Activated naive CD4-positive, alpha-beta T cell treated with anti-CD3 and anti-CD28 coated beads for 36 hours (primary cell): ENCODE data around the gene DNAJC2. TPM values are rescaled to one million over a fixed set of nuclear protein-coding genes. Genes with fewer than 3 reads are reported as not detected.
A peak's percentile ranks its signal among the peaks of the same experiment; 100 is the strongest.

ENCODE experiments used
- CTCF ChIA-PET: fragments of 350-600 bp; sonication (Branson Sonifier 250); formaldehyde crosslinking; loops from one replicate; lab custom pipeline; 2021; ENCODE audit warnings: antibody characterized with exemption; lab: Charles Lee
- DNase-seq: peaks from one replicate; pipeline ENCODE4 v3.0.0-alpha.2; 2020
- H3K27ac Mint-ChIP-seq: one replicate; pipeline ENCODE4 v1.8.0; 2021; ENCODE audit warnings: mild to moderate bottlenecking, mixed read lengths
- H3K27me3 Mint-ChIP-seq: one replicate; pipeline ENCODE4 v1.8.0; 2021; ENCODE audit warnings: low read depth, mixed read lengths
- H3K36me3 Mint-ChIP-seq: one replicate; pipeline ENCODE4 v1.8.0; 2021; ENCODE audit warnings: low read depth, mixed read lengths
- H3K4me1 Mint-ChIP-seq: one replicate; pipeline ENCODE4 v1.8.0; 2021; ENCODE audit warnings: low read depth, mixed read lengths
- H3K4me3 Mint-ChIP-seq: one replicate; pipeline ENCODE4 v1.8.0; 2021; ENCODE audit warnings: mild to moderate bottlenecking, moderate library complexity, mixed read lengths
- H3K9me3 Mint-ChIP-seq: one replicate; pipeline ENCODE4 v1.8.0; 2021; ENCODE audit warnings: mixed read lengths
- intact Hi-C: fragments of 100-400 bp; cut with micrococcal nuclease; formaldehyde crosslinking; loops from one replicate; pipeline ENCODE4 v1.15.1; 2023
- total RNA-seq, 2 experiments: library from RNA; stranded (reverse); gene quantifications; one replicate each; pipeline ENCODE4 v1.2.3, GENCODE V29; 2021

DNAJC2 gene
- total RNA-seq, 2 experiments from 2014 or later, result 39.8 to 42.1 TPM

DNA sequence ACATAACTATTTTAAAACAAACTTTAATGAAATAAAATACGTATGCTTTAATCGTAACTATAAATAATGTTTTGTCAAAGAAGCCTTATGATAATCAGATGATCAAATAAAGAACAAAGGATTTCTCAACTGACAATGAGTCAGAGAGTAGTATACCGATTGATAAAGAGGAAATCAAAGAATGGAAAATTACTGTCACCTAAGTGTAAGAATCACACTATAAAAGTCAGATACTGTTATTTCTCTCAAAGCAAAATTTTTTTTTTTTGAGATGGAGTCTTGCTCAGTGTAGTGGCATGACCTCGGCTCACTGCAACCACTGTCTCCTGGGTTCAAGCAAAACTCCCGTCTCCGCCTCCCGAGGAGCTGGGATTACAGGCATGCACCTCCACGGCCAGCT, 18.8 kb downstream of the DNAJC2 start:
- CTCF ChIA-PET, result no interaction called here
- no peak for DNase-seq
- Mint-ChIP-seq H3K9me3 (no peaks in the 10 kb centered on the region), H3K4me1 (peaks cover 27% of the 10 kb centered on the region), H3K36me3 (peaks cover 30% of the 10 kb centered on the region), H3K27ac (peak overlapping the region; percentile 94), H3K4me3 (no peak overlapping the region), H3K27me3 (no peaks in the 10 kb centered on the region)
- intact Hi-C loops, result loop anchor here (1.0 kb wide), 2 partner anchors 19 to 82 kb away; partner anchors contain the start of gene DNAJC2

DNA sequence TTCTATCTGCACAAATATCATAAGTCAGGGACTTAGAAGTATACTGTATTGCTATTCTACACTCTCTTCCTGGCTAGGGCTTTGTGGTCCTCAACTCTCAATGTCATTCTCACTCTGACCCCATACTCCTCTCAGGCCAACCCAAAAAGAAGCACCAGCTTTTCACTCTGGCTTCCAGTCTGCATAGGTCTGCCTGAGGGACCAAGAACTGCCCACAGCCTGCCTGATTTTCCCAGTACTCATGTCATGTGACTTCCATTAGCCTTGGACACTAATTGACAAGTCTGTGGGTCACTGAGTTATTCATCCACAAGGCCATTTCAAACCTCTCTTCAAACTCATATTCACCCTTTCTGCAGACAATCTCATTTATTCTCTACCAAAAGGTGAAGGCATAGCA, 27.6 kb downstream of the DNAJC2 start:
- CTCF ChIA-PET, result interaction anchor here (0.6 kb wide), 1 partner anchor 25 kb away, joined by 4 read pairs; no protein-coding TSS in a partner anchor
- DNase-seq, result no peak
- peaks cover 2% of the 10 kb centered on the region for H3K4me1 Mint-ChIP-seq
- peak overlapping the region; percentile 52 for H3K27ac Mint-ChIP-seq
- intact Hi-C loops, result no loop called here
- no peaks in the 10 kb centered on the region for H3K27me3 Mint-ChIP-seq
- H3K4me3 Mint-ChIP-seq, result no peak overlapping the region
- no peaks in the 10 kb centered on the region for H3K9me3 Mint-ChIP-seq
- peaks cover 48% of the 10 kb centered on the region for H3K36me3 Mint-ChIP-seq

DNA sequence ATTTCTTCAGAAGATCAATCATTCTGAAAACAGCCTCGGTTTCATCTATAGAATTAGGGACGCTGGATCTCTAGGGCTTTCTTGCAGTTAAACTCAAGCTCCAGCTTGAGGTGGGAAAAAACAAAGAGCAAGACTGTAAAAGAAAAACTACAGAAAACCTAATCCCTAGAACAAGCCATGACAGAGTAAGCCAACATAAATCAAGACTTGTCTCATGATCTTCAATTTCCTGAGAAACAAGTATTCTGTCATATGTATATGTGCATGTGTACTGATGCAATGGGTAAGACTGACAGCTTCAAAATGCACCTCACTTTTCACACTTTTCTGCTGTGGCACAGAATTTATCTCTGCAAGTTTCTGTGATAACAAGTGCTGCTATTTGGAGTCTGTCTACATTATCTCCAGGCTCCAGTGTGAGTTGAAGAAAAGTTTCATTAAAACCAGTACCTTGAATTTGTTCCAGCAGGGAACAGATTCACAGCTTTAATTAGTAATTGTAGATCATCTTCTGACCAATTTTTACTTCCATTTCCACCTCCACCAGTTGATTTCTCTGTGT, 28.1 kb downstream of the DNAJC2 start:
- H3K4me3 Mint-ChIP-seq, result no peak overlapping the region
- peaks cover 2% of the 10 kb centered on the region for H3K4me1 Mint-ChIP-seq
- peaks cover 47% of the 10 kb centered on the region for H3K36me3 Mint-ChIP-seq
- H3K27ac Mint-ChIP-seq, result peak overlapping the region; percentile 52
- no peaks in the 10 kb centered on the region for H3K27me3 Mint-ChIP-seq
- no peaks in the 10 kb centered on the region for H3K9me3 Mint-ChIP-seq
- DNase-seq, result no peak
- intact Hi-C loops, result no loop called here
- CTCF ChIA-PET, result no interaction called here

DNA sequence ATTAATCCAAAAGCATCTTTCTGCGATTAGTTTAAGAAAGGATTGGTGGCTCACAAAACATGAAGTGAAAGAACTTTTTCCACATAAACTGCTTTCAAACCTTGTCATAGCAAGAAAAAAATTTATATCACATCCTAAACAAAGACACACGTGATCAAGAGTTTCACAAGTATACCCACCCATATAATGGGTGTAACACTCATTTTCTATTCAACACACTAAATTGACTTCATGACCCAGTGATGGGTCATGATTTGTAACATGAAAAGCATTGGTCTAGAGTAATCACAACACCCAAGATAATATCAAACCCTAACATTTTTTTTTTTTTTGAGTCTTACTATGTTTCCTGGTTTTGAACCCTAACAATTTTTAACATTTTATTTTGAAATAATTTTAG, 29.7 kb downstream of the DNAJC2 start:
- peaks cover 2% of the 10 kb centered on the region for H3K4me1 Mint-ChIP-seq
- no peak overlapping the region for H3K4me3 Mint-ChIP-seq
- CTCF ChIA-PET, result no interaction called here
- DNase-seq, result no peak
- H3K27ac Mint-ChIP-seq, result peak overlapping the region; percentile 78
- no peaks in the 10 kb centered on the region for H3K27me3 Mint-ChIP-seq
- intact Hi-C loops, result no loop called here
- H3K9me3 Mint-ChIP-seq, result no peaks in the 10 kb centered on the region
- peaks cover 51% of the 10 kb centered on the region for H3K36me3 Mint-ChIP-seq

DNA sequence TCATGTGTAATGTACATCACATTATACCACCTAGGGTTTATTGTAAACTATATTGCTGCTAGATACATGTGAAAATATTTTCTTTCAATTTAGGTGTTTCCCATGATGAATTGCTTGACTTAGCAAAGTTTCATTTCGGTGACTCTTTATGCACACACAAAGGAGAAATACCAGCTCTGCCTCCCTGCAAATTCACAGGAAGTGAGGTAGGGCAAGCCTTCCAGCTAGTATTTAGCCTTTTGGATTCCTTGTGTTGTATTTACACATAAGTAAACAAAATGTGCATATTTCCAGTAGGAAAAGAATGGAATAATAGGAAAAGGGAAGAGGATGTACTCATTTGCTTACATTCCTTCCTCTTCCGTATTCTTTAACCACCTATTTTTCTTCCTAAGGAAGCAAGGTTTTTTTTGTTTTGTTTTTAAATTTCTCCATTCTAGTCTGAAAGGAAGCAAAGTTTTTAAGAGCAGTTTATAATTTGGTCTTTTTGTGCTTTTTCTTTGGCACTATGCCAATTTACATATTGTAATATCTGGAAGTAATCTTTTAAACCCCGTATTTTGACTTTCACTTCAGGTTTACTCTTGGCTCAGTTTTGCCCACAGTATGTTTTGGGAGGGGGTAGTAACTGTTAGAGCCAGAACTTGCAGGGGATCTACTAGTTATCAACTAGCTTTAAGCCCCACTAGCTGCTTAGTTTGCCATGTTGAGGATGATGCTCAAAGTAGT, 36.9 kb downstream of the DNAJC2 start:
- H3K4me1 Mint-ChIP-seq, result peaks cover 36% of the 10 kb centered on the region
- peak overlapping the region; percentile 69 for H3K27ac Mint-ChIP-seq
- no peaks in the 10 kb centered on the region for H3K9me3 Mint-ChIP-seq
- H3K27me3 Mint-ChIP-seq, result no peaks in the 10 kb centered on the region
- intact Hi-C loops, result no loop called here
- peaks cover 31% of the 10 kb centered on the region for H3K36me3 Mint-ChIP-seq
- CTCF ChIA-PET, result interaction anchor here (0.6 to 1.9 kb wide), 3 partner anchors 10 to 17 kb away, joined by 3 to 9 read pairs (median 4); partner anchors contain the start of gene PMPCB
- H3K4me3 Mint-ChIP-seq, result no peak overlapping the region
- no peak for DNase-seq

DNA sequence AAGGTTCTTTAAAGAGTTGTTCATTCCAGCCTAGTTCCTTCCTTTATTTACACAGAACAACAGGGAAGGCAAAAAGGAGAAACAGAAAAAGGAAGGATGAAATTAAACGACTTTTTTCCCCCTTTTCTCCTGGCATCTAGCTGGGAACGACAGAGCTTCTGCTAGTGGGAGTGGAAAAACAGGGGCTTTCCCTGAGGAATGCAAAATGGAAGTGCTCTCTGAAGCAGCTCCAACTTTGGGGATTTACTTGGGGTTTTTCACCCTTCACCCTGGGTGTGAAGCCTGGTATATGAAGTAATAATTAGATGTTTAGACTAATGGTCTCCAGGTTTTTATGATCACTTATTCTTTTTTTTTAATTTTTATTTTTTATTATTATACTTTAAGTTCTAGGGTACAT, 43.1 kb downstream of the DNAJC2 start:
- H3K36me3 Mint-ChIP-seq, result peaks cover 31% of the 10 kb centered on the region
- H3K4me3 Mint-ChIP-seq, result no peak overlapping the region
- H3K27ac Mint-ChIP-seq, result no peak overlapping the region
- intact Hi-C loops, result no loop called here
- H3K27me3 Mint-ChIP-seq, result no peaks in the 10 kb centered on the region
- CTCF ChIA-PET, result interaction anchor here (0.7 kb wide), 1 partner anchor 968 kb away, joined by 3 read pairs; no protein-coding TSS in a partner anchor
- DNase-seq, result no peak
- H3K4me1 Mint-ChIP-seq, result peaks cover 55% of the 10 kb centered on the region
- H3K9me3 Mint-ChIP-seq, result no peaks in the 10 kb centered on the region

DNA sequence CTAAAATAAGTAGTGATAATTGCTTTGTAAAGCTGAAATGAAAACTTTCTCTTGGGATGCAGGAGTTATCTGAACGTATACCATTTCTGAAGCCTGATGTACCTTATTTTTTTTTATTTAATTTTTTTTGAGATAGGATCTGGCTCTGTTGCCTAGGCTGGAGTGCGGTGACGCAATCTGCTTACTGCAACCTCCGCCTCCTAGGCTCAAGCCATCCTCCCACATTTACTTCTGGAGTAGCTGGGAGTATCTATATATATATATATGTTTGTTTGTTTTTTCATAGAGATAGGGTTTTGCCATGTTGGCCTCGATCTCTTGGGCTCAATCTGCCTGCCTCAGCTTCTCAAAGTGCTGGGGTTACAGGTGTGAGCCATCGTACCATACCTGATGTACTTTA, 44.9 kb downstream of the DNAJC2 start:
- DNase-seq, result no peak
- intact Hi-C loops, result loop anchor here (5.0 kb wide), 4 partner anchors 222 to 908 kb away; partner anchors contain the start of genes ARMC10, FAM185A and ORC5
- CTCF ChIA-PET, result interaction anchor here (0.6 kb wide), 1 partner anchor 194 kb away, joined by 3 read pairs; no protein-coding TSS in a partner anchor
- H3K9me3 Mint-ChIP-seq, result no peaks in the 10 kb centered on the region
- no peak overlapping the region for H3K27ac Mint-ChIP-seq
- H3K4me3 Mint-ChIP-seq, result no peak overlapping the region
- no peaks in the 10 kb centered on the region for H3K27me3 Mint-ChIP-seq
- peaks cover 21% of the 10 kb centered on the region for H3K36me3 Mint-ChIP-seq
- peaks cover 52% of the 10 kb centered on the region for H3K4me1 Mint-ChIP-seq

DNA sequence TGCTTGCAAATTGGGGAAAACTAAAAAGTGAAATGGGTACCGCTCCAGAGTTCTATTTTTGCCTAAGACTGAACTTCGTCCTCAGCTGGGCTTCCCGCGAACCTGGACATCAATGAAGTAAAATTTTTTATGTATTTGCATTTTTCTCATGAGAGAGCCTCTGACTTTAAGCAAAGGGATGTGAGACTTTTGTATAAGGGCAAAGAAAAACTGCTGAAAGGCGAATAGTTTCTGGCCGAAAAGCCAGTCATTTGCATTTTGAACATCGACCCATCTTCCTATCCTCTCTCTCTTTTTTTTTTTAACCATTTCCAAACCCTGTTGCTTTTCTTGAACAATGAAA, 46.8 kb downstream of the DNAJC2 start:
- CTCF ChIA-PET, result interaction anchor here (0.6 to 2.5 kb wide), 5 partner anchors 10 to 108 kb away, joined by 3 to 9 read pairs (median 3); partner anchors contain the start of gene PSMC2
- peaks cover 37% of the 10 kb centered on the region for H3K4me1 Mint-ChIP-seq
- intact Hi-C loops, result loop anchor here (1.0 to 5.0 kb wide), 9 partner anchors 18 to 909 kb away; partner anchors contain the start of genes ARMC10, DNAJC2, FAM185A and NAPEPLD

DNA sequence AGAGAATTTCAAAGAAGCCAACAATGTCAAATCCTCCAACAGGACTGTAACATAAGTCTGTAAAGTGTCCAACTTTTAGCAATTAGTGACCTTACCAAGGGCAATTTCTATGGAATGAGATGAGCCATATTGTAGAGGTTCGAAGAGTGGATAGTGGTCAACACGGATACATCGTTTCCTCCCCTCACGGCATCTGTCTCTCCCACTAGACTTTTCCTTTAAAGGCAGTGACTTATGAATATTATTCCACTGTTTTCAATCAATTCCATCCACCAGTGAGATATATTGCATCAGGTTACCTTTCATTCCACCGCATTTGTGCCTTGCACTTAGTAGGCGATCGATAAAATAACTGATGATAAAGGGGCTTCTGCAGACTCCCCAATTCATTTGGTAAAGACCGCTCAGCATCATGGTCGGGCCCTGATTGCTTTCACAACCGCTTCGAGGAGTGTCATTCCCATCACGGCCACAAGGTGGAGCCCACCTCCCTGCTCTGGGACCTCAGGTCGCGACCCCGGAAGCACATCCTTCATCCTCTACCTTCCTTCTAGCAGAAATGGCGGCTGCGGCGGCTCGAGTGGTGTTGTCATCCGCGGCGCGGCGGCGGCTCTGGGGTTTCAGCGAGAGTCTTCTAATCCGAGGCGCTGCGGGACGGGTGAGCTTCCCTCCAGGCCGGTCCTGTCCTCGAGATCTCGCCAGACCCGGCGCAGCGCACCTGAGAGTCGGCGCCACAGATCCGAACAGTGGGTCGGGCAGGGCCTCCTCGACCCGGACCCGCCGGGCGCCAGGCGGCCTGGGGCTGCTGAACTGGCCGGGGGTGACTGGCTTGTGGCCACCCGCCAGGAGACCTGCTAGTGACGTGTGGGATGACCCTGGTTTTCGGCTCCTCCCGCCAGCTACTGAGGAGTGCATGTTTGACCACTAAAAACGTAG, 47.4 kb downstream of the DNAJC2 start, which contains the start of gene PMPCB:
Gene PMPCB, plus strand, starts transcription at position 535 of the 936 bp plus-strand sequence. Its CDS starts 25 bp downstream, at position 560.
- CTCF ChIA-PET, result interaction anchor here (0.6 to 2.5 kb wide), 5 partner anchors 8 to 832 kb away, joined by 3 to 9 read pairs (median 3); partner anchors contain the start of gene PSMC2
- DNase-seq, result peak; percentile 99
- no peaks in the 10 kb centered on the region for H3K27me3 Mint-ChIP-seq
- H3K4me3 Mint-ChIP-seq, result peak within 1 kb of the TSS; percentile 75
- no peaks in the 10 kb centered on the region for H3K9me3 Mint-ChIP-seq
- peaks cover 33% of the 10 kb centered on the region for H3K4me1 Mint-ChIP-seq
- H3K27ac Mint-ChIP-seq, result peak within 1 kb of the TSS; percentile 65
- peaks cover 11% of the 10 kb centered on the region for H3K36me3 Mint-ChIP-seq
- intact Hi-C loops, result loop anchor here (1.0 to 5.0 kb wide), 9 partner anchors 17 to 910 kb away; partner anchors contain the start of genes ARMC10, DNAJC2, FAM185A and NAPEPLD

More for the DNA sequence above, 46.8 kb downstream of the DNAJC2 start:
- H3K4me3 Mint-ChIP-seq, result peak overlapping the region; percentile 75
- peak overlapping the region; percentile 65 for H3K27ac Mint-ChIP-seq
- H3K9me3 Mint-ChIP-seq, result no peaks in the 10 kb centered on the region
- peaks cover 11% of the 10 kb centered on the region for H3K36me3 Mint-ChIP-seq
- H3K27me3 Mint-ChIP-seq, result no peaks in the 10 kb centered on the region
- no peak for DNase-seq

DNA sequence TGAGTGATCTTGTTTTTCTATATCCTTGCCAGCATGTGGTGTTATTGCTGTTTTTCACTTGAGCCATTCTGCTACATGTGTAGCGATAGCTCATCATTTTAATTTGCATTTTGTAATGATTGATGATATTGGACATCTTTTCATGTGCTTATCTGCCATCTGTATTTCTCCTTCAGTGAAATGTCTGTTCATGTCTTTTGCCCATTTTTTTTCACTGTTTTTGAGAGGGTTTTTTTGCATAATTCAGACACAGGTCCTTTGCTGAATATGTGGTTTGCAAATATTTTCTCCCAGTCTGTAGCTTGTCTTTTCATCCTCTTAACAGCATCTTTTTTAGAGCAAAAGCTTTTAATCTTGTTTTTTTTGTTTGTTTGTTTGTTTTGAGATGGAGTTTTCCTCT, 51.0 kb downstream of the DNAJC2 start:
- no peaks in the 10 kb centered on the region for H3K36me3 Mint-ChIP-seq
- no peak overlapping the region for H3K27ac Mint-ChIP-seq
- CTCF ChIA-PET, result no interaction called here
- peaks cover 17% of the 10 kb centered on the region for H3K4me1 Mint-ChIP-seq
- no peaks in the 10 kb centered on the region for H3K9me3 Mint-ChIP-seq
- intact Hi-C loops, result no loop called here
- H3K4me3 Mint-ChIP-seq, result no peak overlapping the region
- H3K27me3 Mint-ChIP-seq, result peaks cover 4% of the 10 kb centered on the region
- no peak for DNase-seq

DNA sequence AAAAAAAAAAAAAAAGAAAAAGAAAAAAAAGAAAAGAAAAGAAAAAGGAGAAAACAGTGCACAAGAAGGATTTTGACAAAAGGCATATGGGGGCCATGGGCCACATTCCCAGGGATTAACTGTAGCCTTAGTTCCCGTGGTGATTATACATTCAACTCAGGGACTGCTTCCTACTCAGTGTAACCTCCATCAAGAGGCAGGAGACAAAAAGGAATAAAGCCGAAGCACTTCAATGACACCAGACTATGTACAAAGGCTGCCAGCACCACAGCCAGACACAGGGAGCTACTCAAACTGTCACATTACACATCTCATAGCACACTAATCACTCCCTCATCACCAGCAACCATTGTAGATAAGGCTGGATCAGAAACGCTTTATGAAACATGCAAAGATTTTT, 52.4 kb downstream of the DNAJC2 start:
- Mint-ChIP-seq H3K36me3 (no peaks in the 10 kb centered on the region), H3K9me3 (no peaks in the 10 kb centered on the region), H3K4me1 (peaks cover 12% of the 10 kb centered on the region), H3K27me3 (peaks cover 4% of the 10 kb centered on the region), H3K27ac (no peak overlapping the region), H3K4me3 (no peak overlapping the region)
- intact Hi-C loops, result no loop called here
- DNase-seq, result no peak
- CTCF ChIA-PET, result no interaction called here
